Colonic mucosa (tissue), 4 donors: ENCODE results near the gene EP400. TPM values are rescaled to one million over a fixed set of nuclear protein-coding genes. Genes with fewer than 3 reads are reported as not detected.

ENCODE experiments used
- DNase-seq: peaks from one replicate; pipeline ENCODE4 v3.0.0-alpha.2; 2020
- H3K27ac ChIP-seq: fragments of 200-600 bp; one replicate; pipeline ENCODE4 v1.8.0; 2021
- H3K27me3 ChIP-seq: fragments of 200-600 bp; one replicate; pipeline ENCODE4 v1.8.0; 2021
- H3K36me3 ChIP-seq: fragments of 200-600 bp; one replicate; pipeline ENCODE4 v1.8.0; 2021
- H3K4me1 ChIP-seq: fragments of 200-600 bp; one replicate; pipeline ENCODE4 v1.8.0; 2021; ENCODE audit warnings: mild to moderate bottlenecking
- H3K4me3 ChIP-seq: fragments of 200-600 bp; one replicate; pipeline ENCODE4 v1.8.0; 2021
- H3K9ac ChIP-seq, 2 donors: one replicate each; pipeline ENCODE4 v1.7.0; 2013; ENCODE audit warnings: control low read depth in 2 of 2, low read depth in 2 of 2, low read length in 2 of 2
- H3K9me3 ChIP-seq: fragments of 200-600 bp; one replicate; pipeline ENCODE4 v1.8.0; 2021
- CTCF ChIP-seq: fragments of 200-600 bp; IDR thresholded peaks from one replicate; pipeline ENCODE4 v1.8.0; 2022; ENCODE audit warnings: antibody characterized with exemption, mild to moderate bottlenecking
- intact Hi-C: fragments of 100-400 bp; cut with DNase I; formaldehyde crosslinking; loops from one replicate; pipeline ENCODE4 v1.14.1; 2022
- total RNA-seq, 2 donors: library from RNA; stranded (reverse); fragmentation: NEBNext Ultra II Directional in 1 of 2; extraction: Animal tissue kit (Norgen Biotek cat#: 25700) in 1 of 2; gene quantifications; one replicate each; pipeline ENCODE4 v1.2.1, GENCODE V29; 2021
- donor health status: healthy.
- donor health status: DM: no; HTN: no; CAD: no.
- donor health status: DM: no; HTN: no; CAD: no.

Gene EP400
- total RNA-seq, 2 donors from 2014 or later, result 23.3 to 39.0 TPM

- Histone ChIP-seq H3K4me1 (no peaks in the 10 kb centered on the region), H3K27ac (no peak overlapping the region), H3K36me3 (peaks cover 9% of the 10 kb centered on the region), H3K4me3 (no peak overlapping the region), H3K27me3 (no peaks in the 10 kb centered on the region), H3K9ac (no peak overlapping the region), H3K9me3 (no peaks in the 10 kb centered on the region)
- TF ChIP-seq CTCF, result no peak
- intact Hi-C loops, result no loop called here
- DNase-seq, result no peak
These were observed 42.2 kb downstream of the EP400 start for GRCh38 chr12:131991816-131992430.

GRCh38 chr12:131994589-131994988 is 44.8 kb downstream of the EP400 start:
- peaks cover 9% of the 10 kb centered on the region for H3K36me3 ChIP-seq
- no peak overlapping the region for H3K9ac ChIP-seq
- no peak for TF ChIP-seq CTCF
- H3K27ac ChIP-seq, result no peak overlapping the region
- DNase-seq, result no peak
- intact Hi-C loops, result no loop called here
- no peaks in the 10 kb centered on the region for H3K9me3 ChIP-seq
- H3K4me1 ChIP-seq, result no peaks in the 10 kb centered on the region
- no peaks in the 10 kb centered on the region for H3K27me3 ChIP-seq
- H3K4me3 ChIP-seq, result no peak overlapping the region

- TF ChIP-seq CTCF, result no peak
- Histone ChIP-seq H3K9me3 (no peaks in the 10 kb centered on the region), H3K27me3 (no peaks in the 10 kb centered on the region), H3K4me3 (no peak overlapping the region), H3K9ac (no peak overlapping the region), H3K36me3 (no peaks in the 10 kb centered on the region), H3K4me1 (no peaks in the 10 kb centered on the region), H3K27ac (no peak overlapping the region)
- intact Hi-C loops, result loop anchor here (2.0 kb wide), 1 partner anchor 150 kb away; no protein-coding TSS in a partner anchor
- no peak for DNase-seq
These were observed 50.6 kb downstream of the EP400 start for GRCh38 chr12:132000286-132000872.

- no peak for TF ChIP-seq CTCF
- DNase-seq, result no peak
- no peak overlapping the region for H3K4me3 ChIP-seq
- H3K27ac ChIP-seq, result no peak overlapping the region
- H3K4me1 ChIP-seq, result no peaks in the 10 kb centered on the region
- intact Hi-C loops, result no loop called here
- no peak overlapping the region for H3K9ac ChIP-seq
- H3K27me3 ChIP-seq, result no peaks in the 10 kb centered on the region
- H3K36me3 ChIP-seq, result no peaks in the 10 kb centered on the region
- H3K9me3 ChIP-seq, result no peaks in the 10 kb centered on the region
These were observed 54.1 kb downstream of the EP400 start for GRCh38 chr12:132003846-132004245.

GRCh38 chr12:132004946-132005345 is 55.2 kb downstream of the EP400 start:
- Histone ChIP-seq H3K27ac (no peak overlapping the region), H3K4me1 (no peaks in the 10 kb centered on the region), H3K9ac (no peak overlapping the region), H3K4me3 (no peak overlapping the region), H3K9me3 (no peaks in the 10 kb centered on the region), H3K27me3 (no peaks in the 10 kb centered on the region), H3K36me3 (no peaks in the 10 kb centered on the region)
- intact Hi-C loops, result no loop called here
- no peak for TF ChIP-seq CTCF
- DNase-seq, result no peak
